ENCODE measurements around the gene NEMP2.
"Not testable (repeated sequence)": the region's sequence is repeated elsewhere in the genome, so short reads cannot be mapped to it uniquely, and the experiment has no call there.

Gene NEMP2

DNA sequence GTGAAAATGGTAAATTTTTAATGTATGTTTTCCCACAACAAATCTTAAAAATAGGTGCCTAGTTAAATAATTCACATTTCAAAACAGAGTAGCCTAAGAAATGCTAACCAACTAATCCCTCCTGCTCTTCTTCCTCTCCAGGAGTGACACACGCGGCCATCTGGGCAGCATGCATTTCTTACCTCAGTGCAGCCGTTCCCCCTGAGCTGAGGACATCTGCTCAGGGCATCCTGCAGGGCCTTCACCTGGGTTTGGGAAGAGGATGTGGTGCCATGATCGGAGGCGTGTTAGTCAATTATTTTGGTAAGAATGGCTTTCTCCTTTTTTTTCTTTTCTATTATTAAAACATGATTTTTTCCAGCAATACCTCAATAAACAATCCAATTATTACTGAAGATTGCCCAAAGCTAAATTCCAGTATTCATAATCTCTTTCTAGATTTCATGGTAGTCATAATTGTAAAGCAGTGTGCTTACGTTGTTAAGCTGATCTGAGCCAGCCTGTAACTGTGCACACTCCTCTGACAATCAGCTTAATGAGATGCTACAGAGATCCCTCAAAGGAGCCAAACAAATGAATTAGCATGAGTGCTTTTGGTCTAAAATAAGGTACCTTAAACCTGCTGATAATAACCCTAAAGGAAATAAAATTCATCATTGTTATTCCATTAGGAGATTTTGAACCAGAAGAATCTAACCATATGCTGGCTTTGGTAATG lies 45.8 kb downstream of the NEMP2 start:
- no peak for DNase-seq

DNA sequence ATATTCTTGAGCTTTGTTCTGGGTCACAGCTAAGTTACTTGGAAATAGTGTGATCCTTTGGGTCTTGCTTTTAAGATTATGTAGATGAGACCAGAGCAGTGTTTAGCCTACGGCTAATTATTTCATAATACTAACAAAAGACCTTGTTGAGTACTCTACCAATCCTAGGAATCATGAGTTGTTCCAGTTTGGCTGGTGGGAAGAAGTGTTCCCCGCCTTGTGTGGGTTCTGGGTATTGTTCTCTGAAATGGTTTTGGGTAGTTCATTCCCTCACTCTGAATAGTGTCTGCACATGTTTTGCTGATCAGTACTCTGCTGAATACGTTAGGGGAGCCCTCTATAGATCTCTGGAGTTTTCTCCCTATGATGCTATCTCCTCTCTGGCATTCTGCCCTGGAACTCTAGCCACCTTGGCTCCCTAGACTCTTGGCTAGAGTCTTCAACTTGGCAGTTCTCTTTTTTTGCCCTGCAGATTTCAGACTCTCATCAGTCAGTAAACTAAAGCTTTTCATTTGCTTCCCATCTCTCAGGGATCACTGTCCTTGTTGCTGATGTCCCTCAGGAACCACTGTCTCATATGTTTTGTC lies 48.4 kb downstream of the NEMP2 start:
- no peak for DNase-seq

GRCh38 chr2:190482451-190482850 lies 52.1 kb downstream of the NEMP2 start:
- DNase-seq, result no peak

DNA sequence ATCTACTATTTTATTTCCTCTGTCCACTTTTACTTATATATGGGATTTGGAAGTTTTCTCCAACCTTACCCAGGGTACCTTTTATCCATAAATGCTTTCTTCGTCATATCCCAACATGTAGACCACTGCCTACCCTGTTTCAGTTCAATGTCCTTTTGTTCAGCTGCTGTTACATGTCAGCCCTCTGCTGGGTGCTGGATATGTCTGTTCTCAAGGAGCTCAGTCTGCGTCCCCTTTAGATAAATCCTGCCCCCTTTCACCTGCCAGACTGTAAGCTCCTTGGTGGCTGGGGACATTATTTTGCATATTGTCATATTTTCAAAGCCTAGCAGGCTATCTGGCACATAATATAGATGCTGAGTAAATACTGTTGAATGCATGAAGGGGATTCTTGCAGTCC lies 53.2 kb downstream of the NEMP2 start:
- no peak for DNase-seq

DNA sequence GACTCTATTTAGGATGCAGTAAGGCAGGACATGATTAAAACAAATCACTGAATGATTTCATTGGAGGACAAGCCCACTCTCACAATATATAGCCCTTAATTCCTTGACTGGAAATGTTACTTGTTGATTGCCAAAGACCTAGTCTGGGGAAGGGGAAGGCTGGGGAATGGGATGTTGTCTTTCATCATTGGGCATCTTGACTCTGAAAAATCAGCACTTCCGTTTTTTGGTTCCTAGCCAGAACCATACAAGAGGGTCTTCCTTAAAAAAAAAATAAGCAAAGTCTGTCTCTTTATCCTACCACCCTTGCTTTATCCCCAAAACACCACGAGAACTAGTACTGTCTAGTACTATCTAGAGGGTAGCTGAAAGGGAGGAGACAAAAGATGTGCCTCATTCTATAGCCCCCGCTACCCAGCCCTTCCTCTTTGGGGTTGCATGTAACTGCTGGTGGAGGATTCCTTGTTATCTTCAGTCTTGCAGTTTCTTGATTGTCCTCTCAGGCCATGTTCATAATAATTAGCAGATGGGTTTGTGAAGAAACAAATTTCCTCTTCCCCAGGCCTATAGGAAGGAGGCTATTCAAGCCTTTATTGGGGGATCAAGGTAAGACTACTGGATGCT lies 55.8 kb downstream of the NEMP2 start:
- no peak for DNase-seq

DNA sequence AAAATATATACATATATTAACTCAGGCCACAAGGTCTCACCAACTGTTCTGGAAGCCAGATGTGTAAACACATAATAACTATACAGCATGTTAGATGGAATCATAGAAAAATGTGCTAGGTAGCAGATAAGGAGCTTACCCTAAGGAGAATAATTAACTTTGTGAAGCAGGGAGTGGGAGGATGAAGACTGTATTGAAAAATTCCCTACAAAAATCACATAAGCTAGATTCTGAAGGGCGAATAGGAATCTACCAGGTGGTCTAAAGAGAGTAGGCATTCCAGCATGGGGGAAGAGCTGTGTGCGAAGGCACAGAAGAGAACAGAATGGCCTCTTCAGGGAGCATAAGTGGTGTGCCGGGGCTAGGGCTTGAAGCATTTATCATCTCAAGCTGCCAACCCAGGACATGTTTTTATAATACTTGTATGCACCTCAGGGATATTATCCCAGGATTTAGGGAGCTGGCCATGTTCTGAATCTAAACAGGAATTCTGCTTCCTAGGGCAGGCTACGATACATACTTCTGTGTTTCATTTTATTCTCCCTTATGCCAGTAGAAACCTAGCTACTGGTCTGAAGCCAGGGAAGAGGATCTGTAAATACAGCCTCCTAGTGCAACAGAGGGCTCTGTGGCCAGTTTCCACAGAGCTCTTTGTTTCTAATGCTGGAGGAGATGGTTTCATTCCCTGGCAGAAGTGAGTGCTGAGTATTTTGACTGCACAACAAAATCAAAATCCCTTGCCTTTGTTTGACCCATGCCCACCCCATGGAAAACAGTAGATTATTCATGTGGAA lies 56.7 kb downstream of the NEMP2 start:
- DNase-seq, result peak; percentile 91

DNA sequence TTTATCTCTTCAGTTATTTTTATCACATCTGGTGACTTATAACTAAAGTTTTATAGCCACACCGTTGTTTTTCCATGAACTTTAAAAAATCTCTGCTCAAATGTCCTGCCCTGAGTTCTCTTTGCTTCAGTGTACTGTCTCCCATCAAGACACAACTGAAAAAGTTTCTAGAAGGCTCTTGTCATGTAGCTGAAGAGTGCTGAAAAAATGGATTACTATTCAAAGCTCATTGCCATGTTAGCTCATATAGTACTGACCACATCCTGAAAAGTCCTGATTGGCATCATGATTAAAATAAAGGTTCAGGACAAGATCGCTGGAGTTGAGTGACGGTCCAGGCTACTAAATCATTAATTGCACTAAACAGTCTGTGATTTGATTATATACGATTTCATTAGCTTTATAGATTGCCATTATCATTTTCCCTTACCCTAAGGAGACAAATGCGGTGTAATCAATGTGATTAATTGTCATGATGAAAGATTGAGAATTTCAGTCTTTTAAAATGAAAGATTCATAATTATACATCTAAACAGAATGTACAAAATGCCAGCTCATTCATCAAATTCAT lies 64.2 kb downstream of the NEMP2 start:
- peak; percentile 31 for DNase-seq

GRCh38 chr2:190469771-190470170 lies 64.8 kb downstream of the NEMP2 start:
- peak; percentile 94 for DNase-seq

DNA sequence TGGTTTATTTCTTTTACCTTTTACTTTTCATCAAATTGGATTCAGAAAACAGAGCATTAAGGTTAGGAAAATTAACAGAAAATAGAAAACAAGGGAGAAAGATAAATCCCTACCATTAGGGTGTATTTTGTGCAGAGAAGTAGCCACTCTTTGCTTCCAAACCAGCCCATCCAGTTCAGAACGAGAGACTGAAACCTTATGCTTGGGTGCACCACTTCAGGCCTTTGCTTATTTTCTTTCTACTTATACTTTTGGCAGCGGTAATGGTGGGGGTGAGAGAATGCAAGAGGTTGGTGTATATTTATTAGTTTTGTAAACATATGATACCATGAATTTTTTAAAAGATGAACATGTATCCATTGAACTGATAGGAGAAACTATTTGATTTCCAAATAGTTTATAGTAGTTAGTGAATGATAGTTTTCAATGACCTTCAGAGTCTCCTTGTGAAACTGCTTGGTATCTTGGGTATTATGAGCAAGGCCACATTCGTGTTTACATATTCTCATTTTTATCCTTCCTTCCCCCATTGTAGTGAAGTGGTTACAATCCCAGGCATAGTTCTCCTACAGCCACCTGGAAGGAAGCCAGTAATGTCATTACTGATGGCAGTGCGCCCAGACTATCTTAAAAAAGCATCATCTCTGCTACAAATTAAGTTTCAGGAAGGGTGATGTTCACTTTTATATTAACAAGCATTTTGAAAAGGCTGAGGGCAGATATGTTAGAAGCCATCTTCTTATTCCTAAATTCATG lies 65.5 kb downstream of the NEMP2 start:
- peak; percentile 98 for DNase-seq

GRCh38 chr2:190468354-190468753 lies 66.2 kb downstream of the NEMP2 start:
- DNase-seq, result not testable (repeated sequence)

GRCh38 chr2:190467575-190468083 lies 66.9 kb downstream of the NEMP2 start:
- peak; percentile 70 for DNase-seq

DNA sequence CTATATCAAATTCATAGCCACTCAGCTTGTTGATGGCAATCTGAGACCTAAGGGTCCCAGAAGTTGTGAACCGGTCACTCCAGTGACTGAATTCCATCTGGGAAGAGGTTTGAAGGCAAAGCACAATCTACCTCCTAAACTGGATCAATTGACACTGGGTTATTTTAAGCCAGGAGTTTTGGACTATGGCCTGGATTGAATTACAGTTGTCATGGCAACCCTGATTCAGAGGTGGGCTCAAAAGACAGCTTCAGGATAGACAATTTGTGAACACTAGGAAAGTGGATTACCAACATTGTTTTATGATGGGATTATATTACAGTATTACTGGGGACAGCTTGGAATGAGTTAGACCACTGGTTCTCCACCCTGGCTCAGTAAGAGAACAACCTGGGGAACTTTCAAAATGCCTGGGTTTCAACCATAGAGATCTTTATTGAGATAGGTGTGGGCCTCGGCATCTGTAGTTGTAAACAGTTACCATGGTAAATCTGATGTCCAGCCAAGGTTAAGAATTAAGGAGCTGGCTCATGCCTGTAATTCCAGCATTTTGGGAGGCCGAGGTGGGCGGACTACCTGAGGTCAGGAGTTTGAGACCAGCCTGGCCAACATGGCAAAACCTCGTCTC lies 67.6 kb downstream of the NEMP2 start:
- DNase-seq, result peak; percentile 83

- DNase-seq, result no peak
Observed at GRCh38 chr2:190465060-190465459, 69.5 kb downstream of the NEMP2 start.

DNA sequence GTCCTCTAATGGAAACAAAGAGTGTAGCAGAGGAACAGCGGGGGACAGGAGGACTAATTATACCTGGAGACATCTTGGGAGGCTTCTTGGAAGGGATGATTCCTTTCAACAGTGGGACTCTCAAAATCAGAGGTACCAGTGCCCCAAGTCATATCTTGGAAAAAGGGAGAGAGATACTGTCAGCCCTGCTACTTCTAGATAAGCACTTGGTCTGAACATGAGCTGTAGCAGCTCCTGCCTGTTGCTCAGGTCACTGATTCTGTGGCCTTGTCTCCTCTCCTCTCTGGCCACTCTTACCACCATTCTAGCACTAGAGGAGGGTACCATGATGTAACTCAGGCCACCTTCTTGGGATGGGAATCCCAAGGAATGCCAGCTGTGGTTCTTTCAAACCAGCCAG lies 71.9 kb downstream of the NEMP2 start:
- DNase-seq, result no peak

DNA sequence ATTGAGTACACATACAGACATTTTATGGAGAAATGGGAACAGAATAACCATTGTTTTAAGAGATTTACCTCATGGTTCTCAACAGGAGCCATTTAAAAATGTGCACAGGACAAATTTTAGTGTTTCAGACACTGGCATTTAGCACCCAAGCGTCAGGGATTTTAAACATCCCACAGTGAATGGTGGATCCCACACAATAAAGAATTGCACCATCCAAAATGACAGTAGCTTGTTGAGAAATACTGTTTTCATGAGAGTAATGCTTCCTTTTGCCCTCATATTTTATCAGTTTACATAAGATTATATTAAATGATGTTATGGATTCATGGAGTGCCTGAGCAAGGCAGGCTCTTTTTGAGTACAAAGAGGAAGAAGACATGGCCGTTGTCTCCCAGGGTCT lies 72.3 kb downstream of the NEMP2 start:
- DNase-seq, result no peak

GRCh38 chr2:190460487-190460886 lies 74.0 kb downstream of the NEMP2 start:
- no peak for DNase-seq

DNA sequence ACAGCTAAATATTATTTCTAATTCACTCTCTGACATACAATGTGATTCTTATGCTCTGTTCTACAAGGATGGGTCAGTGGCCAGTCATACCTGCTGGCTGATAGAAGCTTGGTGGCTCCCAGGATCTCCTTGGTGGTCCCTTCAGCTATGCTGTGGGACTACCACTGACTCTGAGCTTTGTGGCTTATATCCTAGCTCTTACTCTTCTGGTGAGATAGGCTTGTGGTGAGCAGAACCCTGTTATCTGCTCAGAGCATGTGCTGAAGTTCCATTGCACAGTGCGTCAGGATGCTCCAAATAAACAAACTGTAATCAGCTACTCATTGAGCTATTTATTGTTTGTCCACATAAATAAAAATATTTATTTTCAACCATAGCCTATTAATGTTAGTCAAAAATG lies 74.6 kb downstream of the NEMP2 start:
- DNase-seq, result no peak

DNA sequence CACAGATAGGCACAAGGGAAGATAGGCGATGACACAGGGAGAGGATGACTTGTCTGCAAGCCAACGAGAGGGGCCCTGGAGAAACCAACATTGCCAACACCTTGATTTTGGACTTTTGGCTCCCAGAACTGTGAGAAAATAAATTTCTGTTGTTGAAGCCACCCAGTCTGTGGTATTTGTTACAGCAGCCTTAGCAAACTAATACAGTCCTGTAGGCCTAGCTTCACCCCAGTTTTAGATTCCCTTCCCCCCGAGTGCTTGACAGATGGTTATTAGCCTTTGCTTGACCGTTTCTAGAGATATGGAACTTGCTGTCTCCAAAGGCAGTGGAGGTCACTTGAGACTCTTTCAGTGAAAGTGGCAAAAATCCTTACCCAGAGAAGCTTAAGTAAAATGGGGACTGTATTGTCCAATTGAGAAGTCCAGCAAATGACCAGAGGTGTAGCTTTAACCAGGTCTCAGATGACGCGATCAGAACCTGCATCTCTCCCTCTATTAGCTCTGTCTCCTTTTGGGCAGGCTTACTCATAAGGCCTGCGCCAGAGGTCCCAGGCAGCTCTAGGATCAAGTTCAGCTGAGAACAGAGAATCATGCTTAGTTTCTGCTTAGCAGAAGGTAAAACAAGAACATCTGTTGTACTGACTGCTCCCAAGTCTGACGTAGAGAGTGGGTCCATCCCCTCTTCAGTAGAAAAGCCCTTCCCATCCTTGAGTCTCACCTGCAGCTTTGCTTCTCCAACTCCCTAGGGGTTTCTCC lies 76.0 kb downstream of the NEMP2 start:
- DNase-seq, result no peak

DNA sequence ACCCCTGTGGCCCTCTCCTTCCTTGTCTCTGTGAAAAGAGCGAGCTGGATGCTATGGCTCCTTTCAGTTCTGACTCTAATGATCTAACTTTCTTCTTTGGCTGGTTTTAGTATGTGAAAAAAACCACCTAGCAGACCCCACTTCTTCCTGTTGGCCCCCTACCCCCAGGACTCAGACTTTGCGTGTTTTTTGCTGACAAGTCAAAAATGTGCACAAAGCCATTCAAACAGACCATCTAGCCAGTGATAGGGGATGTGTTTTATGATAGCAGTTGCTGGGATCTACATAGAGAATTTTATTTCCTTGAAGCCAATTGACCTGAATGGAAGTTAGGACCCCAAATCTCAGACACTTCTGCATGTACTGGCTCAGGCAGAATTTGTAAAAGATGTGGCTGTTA lies 77.3 kb downstream of the NEMP2 start:
- DNase-seq, result no peak

DNA sequence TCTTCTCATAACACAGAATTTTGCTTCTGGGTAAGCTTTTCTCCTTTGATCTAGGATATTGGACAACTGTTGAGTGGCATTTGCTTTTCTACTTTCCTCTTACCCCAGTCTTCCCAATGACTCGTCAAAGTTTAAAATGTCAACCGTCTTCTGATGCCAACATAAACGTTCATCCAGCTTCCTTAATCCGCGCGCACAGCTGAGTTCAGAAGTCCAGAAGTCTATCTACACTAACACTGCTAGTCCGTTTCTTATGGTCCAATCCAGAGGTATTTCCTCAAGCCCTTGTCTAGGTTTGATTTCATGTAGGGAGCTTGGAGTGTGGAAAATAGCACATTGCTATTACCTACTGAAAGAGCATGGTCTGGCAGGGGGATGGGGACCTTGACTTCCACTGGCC lies 77.7 kb downstream of the NEMP2 start:
- no peak for DNase-seq
